Activated CD4-positive, alpha-beta memory T cell treated with anti-CD3 and anti-CD28 coated beads for 36 hours (primary cell): ENCODE data around the gene PTBP2. TPM values are rescaled to one million over a fixed set of nuclear protein-coding genes. Genes with fewer than 3 reads are reported as not detected.
"Not testable (repeated sequence)": the region's sequence is repeated elsewhere in the genome, so short reads cannot be mapped to it uniquely, and the experiment has no call there.

Experiments
- CTCF ChIA-PET: fragments of 350-600 bp; sonication (Branson Sonifier 250); formaldehyde crosslinking; loops from one replicate; lab custom pipeline; 2021; ENCODE audit warnings: antibody characterized with exemption, inconsistent platforms; lab: Charles Lee
- POLR2A ChIA-PET: fragments of 350-600 bp; sonication (Branson Sonifier 250); formaldehyde crosslinking; loops from one replicate; lab custom pipeline; 2021; ENCODE audit warnings: antibody characterized with exemption; lab: Charles Lee
- DNase-seq: peaks from one replicate; pipeline ENCODE4 v3.0.0-alpha.2; 2020
- H3K27ac Mint-ChIP-seq: one replicate; pipeline ENCODE4 v1.8.0; 2021; ENCODE audit warnings: mixed read lengths
- H3K27me3 Mint-ChIP-seq: one replicate; pipeline ENCODE4 v1.8.0; 2021; ENCODE audit warnings: mixed read lengths
- H3K36me3 Mint-ChIP-seq: one replicate; pipeline ENCODE4 v1.8.0; 2021; ENCODE audit warnings: mixed read lengths
- H3K4me1 Mint-ChIP-seq: one replicate; pipeline ENCODE4 v1.8.0; 2021; ENCODE audit warnings: low read depth, mixed read lengths
- H3K4me3 Mint-ChIP-seq: one replicate; pipeline ENCODE4 v1.8.0; 2021; ENCODE audit warnings: mild to moderate bottlenecking, mixed read lengths
- H3K9me3 Mint-ChIP-seq: one replicate; pipeline ENCODE4 v1.8.0; 2021; ENCODE audit warnings: mixed read lengths
- intact Hi-C: fragments of 100-400 bp; cut with micrococcal nuclease; formaldehyde crosslinking; loops from one replicate; pipeline ENCODE4 v1.15.1; 2023
- total RNA-seq, 2 experiments: library from RNA; stranded (reverse); gene quantifications; one replicate each; pipeline ENCODE4 v1.2.3, GENCODE V29; 2021

The PTBP2 gene
- total RNA-seq, 2 experiments from 2014 or later = 9.2 to 10.1 TPM

- intact Hi-C loops = no loop called here
- Mint-ChIP-seq H3K4me3 (no peak overlapping the region), H3K27me3 (no peaks in the 10 kb centered on the region), H3K9me3 (no peaks in the 10 kb centered on the region), H3K27ac (no peak overlapping the region), H3K36me3 (peaks cover 35% of the 10 kb centered on the region), H3K4me1 (no peaks in the 10 kb centered on the region)
- no peak for DNase-seq
- ChIA-PET POLR2A (no interaction called here), CTCF (no interaction called here)
Measured at GRCh38 chr1:96782206-96782605, 60.6 kb downstream of the PTBP2 start.

- no peaks in the 10 kb centered on the region for H3K27me3 Mint-ChIP-seq
- H3K4me1 Mint-ChIP-seq = no peaks in the 10 kb centered on the region
- no peak for DNase-seq
- CTCF ChIA-PET = interaction anchor here (0.9 kb wide), 1 partner anchor 183 kb away, joined by 3 read pairs; no protein-coding TSS in a partner anchor
- no peaks in the 10 kb centered on the region for H3K9me3 Mint-ChIP-seq
- no peak overlapping the region for H3K4me3 Mint-ChIP-seq
- H3K27ac Mint-ChIP-seq = no peak overlapping the region
- POLR2A ChIA-PET = interaction anchor here (0.7 kb wide), 1 partner anchor 30 kb away, joined by 3 read pairs; no protein-coding TSS in a partner anchor
- peaks cover 35% of the 10 kb centered on the region for H3K36me3 Mint-ChIP-seq
- intact Hi-C loops = no loop called here
Measured at GRCh38 chr1:96782856-96783255, 61.3 kb downstream of the PTBP2 start.

GRCh38 chr1:96790599-96790998 lies 69.0 kb downstream of the PTBP2 start:
- Mint-ChIP-seq H3K27me3 (no peaks in the 10 kb centered on the region), H3K27ac (no peak overlapping the region), H3K4me3 (no peak overlapping the region), H3K36me3 (peaks cover 38% of the 10 kb centered on the region), H3K9me3 (no peaks in the 10 kb centered on the region), H3K4me1 (no peaks in the 10 kb centered on the region)
- ChIA-PET POLR2A (no interaction called here), CTCF (no interaction called here)
- intact Hi-C loops = no loop called here
- DNase-seq = no peak

- H3K4me1 Mint-ChIP-seq = no peaks in the 10 kb centered on the region
- no peak overlapping the region for H3K27ac Mint-ChIP-seq
- ChIA-PET CTCF (no interaction called here), POLR2A (no interaction called here)
- peaks cover 41% of the 10 kb centered on the region for H3K36me3 Mint-ChIP-seq
- no peaks in the 10 kb centered on the region for H3K27me3 Mint-ChIP-seq
- no peak overlapping the region for H3K4me3 Mint-ChIP-seq
- intact Hi-C loops = no loop called here
- no peak for DNase-seq
- no peaks in the 10 kb centered on the region for H3K9me3 Mint-ChIP-seq
Measured at GRCh38 chr1:96792220-96792619, 70.6 kb downstream of the PTBP2 start.

GRCh38 chr1:96801696-96802095 lies 80.1 kb downstream of the PTBP2 start:
- H3K36me3 Mint-ChIP-seq = peaks cover 20% of the 10 kb centered on the region
- POLR2A ChIA-PET, intact Hi-C loops, DNase-seq, H3K9me3 Mint-ChIP-seq, H3K4me3 Mint-ChIP-seq, H3K4me1 Mint-ChIP-seq, H3K27ac Mint-ChIP-seq, H3K27me3 Mint-ChIP-seq, CTCF ChIA-PET: not testable (repeated sequence)

GRCh38 chr1:96804648-96805047 lies 83.1 kb downstream of the PTBP2 start:
- POLR2A ChIA-PET = no interaction called here
- Mint-ChIP-seq H3K27ac (no peak overlapping the region), H3K36me3 (peaks cover 22% of the 10 kb centered on the region), H3K9me3 (no peaks in the 10 kb centered on the region), H3K4me1 (peaks cover 2% of the 10 kb centered on the region), H3K27me3 (no peaks in the 10 kb centered on the region), H3K4me3 (no peak overlapping the region)
- DNase-seq = no peak
- CTCF ChIA-PET = no interaction called here
- intact Hi-C loops = no loop called here

- intact Hi-C loops = no loop called here
- H3K27ac Mint-ChIP-seq = no peak overlapping the region
- no peaks in the 10 kb centered on the region for H3K9me3 Mint-ChIP-seq
- H3K4me3 Mint-ChIP-seq = no peak overlapping the region
- POLR2A ChIA-PET = no interaction called here
- no peaks in the 10 kb centered on the region for H3K27me3 Mint-ChIP-seq
- H3K4me1 Mint-ChIP-seq = peaks cover under 1% of the 10 kb centered on the region
- CTCF ChIA-PET = no interaction called here
- no peak for DNase-seq
- H3K36me3 Mint-ChIP-seq = peaks cover 39% of the 10 kb centered on the region
Measured at GRCh38 chr1:96808191-96808590, 86.6 kb downstream of the PTBP2 start.

- intact Hi-C loops = no loop called here
- Mint-ChIP-seq H3K9me3 (no peaks in the 10 kb centered on the region), H3K36me3 (peaks cover 18% of the 10 kb centered on the region), H3K4me1 (no peaks in the 10 kb centered on the region), H3K27me3 (no peaks in the 10 kb centered on the region), H3K27ac (no peak overlapping the region), H3K4me3 (no peak overlapping the region)
- CTCF ChIA-PET = no interaction called here
- no peak for DNase-seq
- POLR2A ChIA-PET = no interaction called here
Measured at GRCh38 chr1:96815914-96816313, 94.3 kb downstream of the PTBP2 start.

- no peaks in the 10 kb centered on the region for H3K27me3 Mint-ChIP-seq
- intact Hi-C loops = no loop called here
- no peak for DNase-seq
- peaks cover 5% of the 10 kb centered on the region for H3K36me3 Mint-ChIP-seq
- POLR2A ChIA-PET = no interaction called here
- no peak overlapping the region for H3K4me3 Mint-ChIP-seq
- H3K9me3 Mint-ChIP-seq = no peaks in the 10 kb centered on the region
- no peaks in the 10 kb centered on the region for H3K4me1 Mint-ChIP-seq
- CTCF ChIA-PET = no interaction called here
- no peak overlapping the region for H3K27ac Mint-ChIP-seq
Measured at GRCh38 chr1:96820107-96820506, 98.5 kb downstream of the PTBP2 start.

GRCh38 chr1:96820671-96821070 lies 99.1 kb downstream of the PTBP2 start:
- CTCF ChIA-PET = no interaction called here
- Mint-ChIP-seq H3K4me3 (no peak overlapping the region), H3K4me1 (no peaks in the 10 kb centered on the region), H3K9me3 (no peaks in the 10 kb centered on the region), H3K27me3 (no peaks in the 10 kb centered on the region), H3K27ac (no peak overlapping the region), H3K36me3 (peaks cover 5% of the 10 kb centered on the region)
- no peak for DNase-seq
- intact Hi-C loops = no loop called here
- POLR2A ChIA-PET = no interaction called here

- Mint-ChIP-seq H3K36me3 (peaks cover 5% of the 10 kb centered on the region), H3K4me1 (no peaks in the 10 kb centered on the region), H3K9me3 (no peaks in the 10 kb centered on the region), H3K27me3 (no peaks in the 10 kb centered on the region), H3K27ac (no peak overlapping the region), H3K4me3 (no peak overlapping the region)
- DNase-seq = no peak
- POLR2A ChIA-PET = no interaction called here
- intact Hi-C loops = no loop called here
- CTCF ChIA-PET = no interaction called here
Measured at GRCh38 chr1:96825231-96825630, 103.6 kb downstream of the PTBP2 start.

- Mint-ChIP-seq H3K36me3 (peaks cover 5% of the 10 kb centered on the region), H3K4me3 (no peak overlapping the region), H3K4me1 (no peaks in the 10 kb centered on the region), H3K27me3 (no peaks in the 10 kb centered on the region), H3K27ac (no peak overlapping the region), H3K9me3 (no peaks in the 10 kb centered on the region)
- CTCF ChIA-PET = no interaction called here
- POLR2A ChIA-PET = no interaction called here
- intact Hi-C loops = no loop called here
- no peak for DNase-seq
Measured at GRCh38 chr1:96825950-96826576, 104.5 kb downstream of the PTBP2 start.

- no peak overlapping the region for H3K27ac Mint-ChIP-seq
- H3K27me3 Mint-ChIP-seq = no peaks in the 10 kb centered on the region
- no peak overlapping the region for H3K4me3 Mint-ChIP-seq
- H3K36me3 Mint-ChIP-seq = no peaks in the 10 kb centered on the region
- CTCF ChIA-PET = no interaction called here
- no peaks in the 10 kb centered on the region for H3K9me3 Mint-ChIP-seq
- POLR2A ChIA-PET = no interaction called here
- no peak for DNase-seq
- H3K4me1 Mint-ChIP-seq = no peaks in the 10 kb centered on the region
- intact Hi-C loops = no loop called here
Measured at GRCh38 chr1:96833376-96833775, 111.8 kb downstream of the PTBP2 start.
